Fibroblast of pulmonary artery (primary cell): ENCODE data around the gene GJA3.
A peak's percentile ranks its signal among the peaks of the same experiment; 100 is the strongest.

ENCODE experiments used
- DNase-seq: peaks from one replicate; pipeline ENCODE4 v3.0.0-alpha.2; 2010; ENCODE audit warnings: low read depth
- H3K4me3 ChIP-seq: replicated peaks from 2 replicates; pipeline ENCODE4 v1.5.1; 2011; ENCODE audit warnings: low read depth, mild to moderate bottlenecking, control low read depth, low read length, moderate library complexity
- TF ChIP-seq, protein P1 (sequence below): IDR thresholded peaks from 2 replicates; pipeline ENCODE4 v1.5.1; 2011; ENCODE audit warnings: mild to moderate bottlenecking, control low read depth, low read length, inconsistent platforms; ENCODE audit errors: missing control alignments

GJA3 gene

DNA sequence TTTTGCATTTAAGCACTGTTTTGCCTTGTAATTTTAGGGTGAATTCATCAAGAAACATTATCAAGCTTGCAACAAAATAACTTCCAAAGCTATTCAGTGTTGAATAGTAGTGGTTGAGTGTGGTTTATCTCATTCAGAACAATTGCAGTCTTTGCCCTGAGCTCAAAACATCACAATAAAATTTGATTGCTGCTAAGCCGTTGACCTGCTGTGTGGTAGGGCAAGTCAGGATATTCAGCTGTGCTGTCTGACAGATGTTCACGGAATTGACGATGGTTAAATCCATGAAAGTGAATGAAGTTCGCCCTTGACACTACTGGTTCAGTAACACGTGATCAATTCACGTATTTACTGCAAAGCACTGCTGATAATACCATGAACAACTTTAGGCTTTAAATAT lies 66.9 kb downstream of the GJA3 start:
- DNase-seq: no peak
- TF ChIP-seq, protein P1, sequence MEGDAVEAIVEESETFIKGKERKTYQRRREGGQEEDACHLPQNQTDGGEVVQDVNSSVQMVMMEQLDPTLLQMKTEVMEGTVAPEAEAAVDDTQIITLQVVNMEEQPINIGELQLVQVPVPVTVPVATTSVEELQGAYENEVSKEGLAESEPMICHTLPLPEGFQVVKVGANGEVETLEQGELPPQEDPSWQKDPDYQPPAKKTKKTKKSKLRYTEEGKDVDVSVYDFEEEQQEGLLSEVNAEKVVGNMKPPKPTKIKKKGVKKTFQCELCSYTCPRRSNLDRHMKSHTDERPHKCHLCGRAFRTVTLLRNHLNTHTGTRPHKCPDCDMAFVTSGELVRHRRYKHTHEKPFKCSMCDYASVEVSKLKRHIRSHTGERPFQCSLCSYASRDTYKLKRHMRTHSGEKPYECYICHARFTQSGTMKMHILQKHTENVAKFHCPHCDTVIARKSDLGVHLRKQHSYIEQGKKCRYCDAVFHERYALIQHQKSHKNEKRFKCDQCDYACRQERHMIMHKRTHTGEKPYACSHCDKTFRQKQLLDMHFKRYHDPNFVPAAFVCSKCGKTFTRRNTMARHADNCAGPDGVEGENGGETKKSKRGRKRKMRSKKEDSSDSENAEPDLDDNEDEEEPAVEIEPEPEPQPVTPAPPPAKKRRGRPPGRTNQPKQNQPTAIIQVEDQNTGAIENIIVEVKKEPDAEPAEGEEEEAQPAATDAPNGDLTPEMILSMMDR: no peak
- H3K4me3 ChIP-seq: no peak overlapping the region

DNA sequence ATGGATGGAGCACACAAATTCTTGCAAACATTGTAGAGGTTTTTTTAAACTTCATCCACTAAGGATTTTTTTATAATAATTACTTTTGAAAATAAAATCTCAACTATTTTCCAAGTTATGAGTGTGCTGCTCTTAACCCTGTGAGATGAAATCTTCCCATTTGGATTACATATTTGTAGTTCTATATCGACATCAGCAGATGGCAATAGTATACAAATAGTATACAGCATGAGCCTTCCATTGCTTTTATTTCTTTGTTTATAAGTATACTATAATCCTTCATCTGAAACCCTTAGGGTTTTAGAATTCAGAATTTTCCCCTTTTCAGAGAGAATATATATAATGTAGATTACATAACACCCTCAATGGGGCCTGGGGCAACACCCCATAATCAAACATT lies 70.5 kb downstream of the GJA3 start:
- TF ChIP-seq, protein P1: peak; percentile 4
- DNase-seq: peak; percentile 8
- H3K4me3 ChIP-seq: no peak overlapping the region
